Activated CD4-positive, CD25-positive, alpha-beta regulatory T cell treated with anti-CD3 and anti-CD28 coated beads, Interleukin-2, amount 50 U/mL, for 72 hours (primary cell): ENCODE measurements around the gene WDR86.

Source experiments
- DNase-seq: peaks from one replicate; pipeline ENCODE4 v3.0.0; 2021

WDR86 gene

GRCh38 chr7:151389768-151390597 lies 19.9 kb downstream of the WDR86 start:
- no peak for DNase-seq

- no peak for DNase-seq
Measured at GRCh38 chr7:151389096-151389767, 20.6 kb downstream of the WDR86 start.

GRCh38 chr7:151388430-151388829 lies 21.4 kb downstream of the WDR86 start:
- DNase-seq, result no peak

GRCh38 chr7:151388007-151388297 lies 21.9 kb downstream of the WDR86 start:
- DNase-seq, result no peak

GRCh38 chr7:151387161-151388006 lies 22.5 kb downstream of the WDR86 start:
- DNase-seq, result no peak

GRCh38 chr7:151386301-151387160 lies 23.3 kb downstream of the WDR86 start:
- DNase-seq, result no peak

- no peak for DNase-seq
Measured at GRCh38 chr7:151385626-151386300, 24.1 kb downstream of the WDR86 start.

- DNase-seq, result no peak
Measured at GRCh38 chr7:151384776-151385625, 24.8 kb downstream of the WDR86 start.

GRCh38 chr7:151384352-151384697 lies 25.5 kb downstream of the WDR86 start:
- no peak for DNase-seq

GRCh38 chr7:151383638-151384351 lies 26.0 kb downstream of the WDR86 start:
- no peak for DNase-seq

GRCh38 chr7:151382079-151382885 lies 27.6 kb downstream of the WDR86 start:
- no peak for DNase-seq

GRCh38 chr7:151381348-151382078 lies 28.3 kb downstream of the WDR86 start:
- no peak for DNase-seq

- DNase-seq, result no peak
Measured at GRCh38 chr7:151381098-151381347, 28.8 kb downstream of the WDR86 start.

GRCh38 chr7:151380199-151381097 lies 29.4 kb downstream of the WDR86 start:
- DNase-seq, result no peak

- DNase-seq, result no peak
Measured at GRCh38 chr7:151379534-151380198, 30.2 kb downstream of the WDR86 start.

GRCh38 chr7:151379193-151379520 lies 30.7 kb downstream of the WDR86 start:
- DNase-seq, result no peak

GRCh38 chr7:151378496-151379192 lies 31.2 kb downstream of the WDR86 start:
- no peak for DNase-seq
